Brain microvascular endothelial cell (primary cell): Measurements from ENCODE around the gene DDX19B.
"Not testable (repeated sequence)": the region's sequence is repeated elsewhere in the genome, so short reads cannot be mapped to it uniquely, and the experiment has no call there.

Experiments used
- DNase-seq: peaks from one replicate; pipeline ENCODE4 v3.0.0-alpha.2; 2020
- H3K27ac ChIP-seq: fragments of 250-450 bp; sonication (Bioruptor Pico); 2 replicates; pipeline ENCODE4 v1.5.1; 2020; ENCODE audit warnings: mild to moderate bottlenecking, moderate library complexity
- H3K27me3 ChIP-seq: fragments of 250-450 bp; sonication (Bioruptor Pico); replicated peaks from 2 replicates; pipeline ENCODE4 v1.5.1; 2020; ENCODE audit warnings: mild to moderate bottlenecking
- H3K36me3 ChIP-seq: fragments of 250-450 bp; sonication (Bioruptor Pico); replicated peaks from 2 replicates; pipeline ENCODE4 v1.5.1; 2020; ENCODE audit warnings: mild to moderate bottlenecking
- H3K4me3 ChIP-seq: 2 replicates; pipeline ENCODE4 v1.5.1; 2011; ENCODE audit warnings: low read depth, mild to moderate bottlenecking, control low read depth, low read length, moderate library complexity
- CTCF ChIP-seq: IDR thresholded peaks from 2 replicates; pipeline ENCODE4 v1.5.1; 2011; ENCODE audit warnings: low read depth, mild to moderate bottlenecking, moderate library complexity, low read length, control low read depth, inconsistent platforms; ENCODE audit errors: missing control alignments
- in situ Hi-C: cut with HindIII; loops from 2 replicates; pipeline ENCODE4 v1.10.0; 2017; ENCODE audit warnings: low sequenced_read_pairs, low pct_ligation_motif_present

DDX19B gene

GRCh38 chr16:70320121-70320520, 21.1 kb downstream of the DDX19B start:
- TF ChIP-seq CTCF = no peak
- Histone ChIP-seq H3K27ac (no peak overlapping the region), H3K36me3 (peaks cover 31% of the 10 kb centered on the region), H3K27me3 (no peaks in the 10 kb centered on the region), H3K4me3 (no peak overlapping the region)
- DNase-seq = no peak
- in situ Hi-C loops = no loop called here

- no peak for DNase-seq
- Histone ChIP-seq H3K36me3 (peaks cover 24% of the 10 kb centered on the region), H3K27me3 (no peaks in the 10 kb centered on the region), H3K4me3 (no peak overlapping the region), H3K27ac (no peak overlapping the region)
- TF ChIP-seq CTCF = no peak
- in situ Hi-C loops = no loop called here
Measured at GRCh38 chr16:70324998-70325747, 26.2 kb downstream of the DDX19B start.

GRCh38 chr16:70331091-70331490, 32.1 kb downstream of the DDX19B start:
- H3K36me3 ChIP-seq = peaks cover 25% of the 10 kb centered on the region
- H3K27ac ChIP-seq = no peak overlapping the region
- no peak for DNase-seq
- no peaks in the 10 kb centered on the region for H3K27me3 ChIP-seq
- H3K4me3 ChIP-seq = no peak overlapping the region
- in situ Hi-C loops = no loop called here
- no peak for TF ChIP-seq CTCF

- peaks cover 25% of the 10 kb centered on the region for H3K36me3 ChIP-seq
- in situ Hi-C loops = no loop called here
- no peak overlapping the region for H3K27ac ChIP-seq
- peak; percentile 70 for TF ChIP-seq CTCF
- H3K4me3 ChIP-seq = no peak overlapping the region
- H3K27me3 ChIP-seq = no peaks in the 10 kb centered on the region
- DNase-seq = peak; percentile 18
Measured at GRCh38 chr16:70331588-70332358, 32.8 kb downstream of the DDX19B start.

GRCh38 chr16:70332728-70333127, 33.7 kb downstream of the DDX19B start:
- H3K27me3 ChIP-seq, H3K27ac ChIP-seq, H3K4me3 ChIP-seq, DNase-seq, in situ Hi-C loops: not testable (repeated sequence)
- peaks cover 25% of the 10 kb centered on the region for H3K36me3 ChIP-seq

GRCh38 chr16:70337814-70338213, 38.8 kb downstream of the DDX19B start:
- DNase-seq = no peak
- no peaks in the 10 kb centered on the region for H3K27me3 ChIP-seq
- H3K27ac ChIP-seq = no peak overlapping the region
- H3K4me3 ChIP-seq = no peak overlapping the region
- no peak for TF ChIP-seq CTCF
- in situ Hi-C loops = no loop called here
- H3K36me3 ChIP-seq = peaks cover 10% of the 10 kb centered on the region
